T-helper 2 cell treated with Interferon-gamma antibody and Interleukin-4, amounts not matched to agents 100 ng/mL and 5 ng/mL, for 36 hours (primary cell): ENCODE data around the gene EEFSEC. TPM values are rescaled to one million over a fixed set of nuclear protein-coding genes. Genes with fewer than 3 reads are reported as not detected.

Experiments
- intact Hi-C: fragments of 100-400 bp; cut with micrococcal nuclease; formaldehyde crosslinking; loops from one replicate; pipeline ENCODE4 v1.15.1; 2023
- total RNA-seq: library from RNA; stranded (reverse); gene quantifications from 2 replicates; pipeline ENCODE4 v1.2.3, GENCODE V29; 2022

The EEFSEC gene
- total RNA-seq, 1 donor from 2014 or later = 18.2 TPM

DNA sequence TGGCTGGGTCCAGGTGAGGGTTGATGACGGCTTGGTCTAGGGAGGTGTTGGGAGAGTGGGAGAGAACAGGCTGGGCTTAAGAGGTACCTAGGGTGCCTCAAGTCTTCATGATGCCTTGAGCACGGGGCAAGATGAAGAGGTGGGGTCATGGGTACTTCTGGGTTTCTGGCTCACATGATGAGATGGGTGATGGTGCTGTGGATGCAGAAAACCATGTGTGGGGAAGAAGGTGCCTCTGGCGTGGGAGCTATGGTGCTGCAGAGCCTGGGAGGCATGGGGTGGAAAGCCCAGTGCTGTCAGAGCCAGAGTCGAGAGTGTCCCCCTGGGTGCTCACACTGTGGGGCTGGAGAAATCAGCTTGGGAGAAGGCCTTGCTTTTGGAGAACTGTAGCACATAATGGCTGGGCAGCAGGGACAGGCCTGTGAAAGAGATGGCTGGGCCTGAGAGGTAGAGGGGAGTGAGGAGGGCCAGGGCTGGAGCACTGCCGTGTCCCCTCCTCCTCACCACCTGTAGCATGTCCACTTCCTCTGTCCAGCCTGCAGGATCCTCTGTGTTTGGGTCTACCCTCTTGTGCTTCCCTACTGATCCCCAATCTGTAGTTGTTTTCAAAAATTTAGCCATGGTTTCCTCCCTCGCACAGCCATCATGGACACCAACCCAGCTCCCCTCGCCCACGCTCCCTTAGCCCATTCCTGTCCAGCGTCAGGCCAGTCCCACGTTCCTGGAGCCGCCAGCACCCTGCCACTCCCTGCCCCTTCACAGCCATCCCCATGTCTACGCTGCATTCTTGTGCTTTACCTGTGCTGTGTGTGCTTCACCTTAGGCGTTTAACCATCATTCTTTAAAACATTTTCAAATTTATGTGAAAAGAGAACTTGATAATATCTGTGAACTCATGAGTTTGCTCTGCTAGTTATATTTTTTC lies 132.0 kb downstream of the EEFSEC start:
- intact Hi-C loops = no loop called here

GRCh38 chr3:128285967-128286321 lies 132.7 kb downstream of the EEFSEC start:
- intact Hi-C loops = no loop called here

GRCh38 chr3:128286691-128287090 lies 133.4 kb downstream of the EEFSEC start:
- intact Hi-C loops = no loop called here

- intact Hi-C loops = no loop called here
Observed at GRCh38 chr3:128287216-128287615, 133.9 kb downstream of the EEFSEC start.

GRCh38 chr3:128289534-128289933 lies 136.3 kb downstream of the EEFSEC start:
- intact Hi-C loops = no loop called here

GRCh38 chr3:128290484-128290883 lies 137.2 kb downstream of the EEFSEC start:
- intact Hi-C loops = no loop called here

DNA sequence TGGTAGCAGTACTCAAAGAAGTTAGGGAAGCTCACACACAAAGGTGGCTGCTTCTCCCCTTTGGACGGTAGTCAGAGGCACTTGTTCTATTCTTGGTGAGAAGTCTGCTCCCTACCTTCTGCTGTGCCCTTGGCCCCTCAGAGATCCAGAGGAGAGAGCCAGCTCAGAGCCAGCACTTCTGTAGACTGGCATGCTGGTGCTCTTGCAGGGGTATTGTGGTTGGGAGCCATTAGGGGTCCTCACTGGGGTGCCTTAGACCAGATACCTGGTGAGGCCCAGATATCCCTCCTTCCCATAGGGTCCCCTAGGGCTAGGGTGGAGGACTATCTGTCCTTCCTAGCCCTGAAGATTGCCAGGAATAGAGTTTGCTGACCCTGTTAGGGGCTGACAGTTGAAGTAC lies 140.6 kb downstream of the EEFSEC start:
- intact Hi-C loops = no loop called here

DNA sequence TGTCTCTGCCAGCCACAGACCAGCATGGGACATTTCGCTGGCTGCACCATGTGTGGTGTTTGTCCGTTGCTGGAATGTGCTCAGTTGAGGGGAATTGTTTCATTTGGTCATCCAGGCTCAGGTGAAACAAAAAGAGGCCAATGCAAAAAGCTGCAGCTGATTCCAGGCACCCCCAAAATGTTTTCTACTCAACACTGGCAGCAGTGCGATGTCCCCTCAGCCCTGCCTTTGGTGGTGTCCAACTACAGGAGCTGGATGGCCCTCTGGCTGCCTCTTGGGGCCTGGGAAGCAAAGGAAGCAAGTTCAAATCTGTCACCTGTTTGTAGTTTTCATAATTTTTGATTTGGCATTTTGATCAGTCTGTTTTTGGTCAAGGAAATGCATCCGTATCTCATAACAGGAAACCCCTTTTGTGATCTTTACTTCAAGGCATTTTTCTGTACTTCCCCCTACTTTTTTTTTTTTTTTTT lies 141.8 kb downstream of the EEFSEC start:
- intact Hi-C loops = no loop called here

DNA sequence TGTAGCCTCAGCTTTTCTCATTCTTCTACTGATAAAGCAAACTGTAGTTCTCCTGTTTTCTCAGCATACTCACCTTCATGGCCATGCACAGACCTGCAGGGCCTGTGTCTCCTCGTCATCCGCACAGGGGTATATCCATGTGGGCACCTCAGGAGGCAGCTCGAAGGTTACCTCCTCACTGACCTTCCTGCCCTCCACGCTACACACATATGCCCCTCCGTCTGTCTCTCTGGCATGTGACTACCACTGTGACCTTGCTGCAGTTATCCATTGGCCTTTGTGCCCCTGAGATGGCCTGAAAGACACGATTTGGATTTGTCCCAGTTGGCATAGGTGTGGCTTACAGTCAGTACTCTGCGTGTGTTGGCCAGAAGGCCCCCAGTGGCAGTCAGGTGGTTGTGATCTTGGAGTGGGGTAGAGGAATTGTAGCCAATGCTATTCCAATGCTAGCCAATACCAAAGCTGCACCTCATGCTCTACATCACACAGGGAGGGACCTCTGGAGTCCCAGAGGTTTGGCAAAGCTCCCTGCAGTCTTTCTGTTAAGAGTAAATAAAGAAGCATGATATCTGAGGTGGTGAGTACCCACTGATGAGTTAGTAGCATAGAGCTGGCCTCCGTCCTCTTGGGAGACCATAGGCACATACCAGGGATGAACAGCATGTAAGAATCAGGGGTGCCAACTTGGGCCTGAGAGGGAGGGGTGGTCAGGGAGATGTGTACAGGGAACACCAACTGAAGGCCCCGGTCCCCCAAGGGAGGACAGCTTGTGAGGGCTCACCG lies 143.4 kb downstream of the EEFSEC start:
- intact Hi-C loops = no loop called here

- intact Hi-C loops = no loop called here
Observed at GRCh38 chr3:128297401-128298138, 144.3 kb downstream of the EEFSEC start.

DNA sequence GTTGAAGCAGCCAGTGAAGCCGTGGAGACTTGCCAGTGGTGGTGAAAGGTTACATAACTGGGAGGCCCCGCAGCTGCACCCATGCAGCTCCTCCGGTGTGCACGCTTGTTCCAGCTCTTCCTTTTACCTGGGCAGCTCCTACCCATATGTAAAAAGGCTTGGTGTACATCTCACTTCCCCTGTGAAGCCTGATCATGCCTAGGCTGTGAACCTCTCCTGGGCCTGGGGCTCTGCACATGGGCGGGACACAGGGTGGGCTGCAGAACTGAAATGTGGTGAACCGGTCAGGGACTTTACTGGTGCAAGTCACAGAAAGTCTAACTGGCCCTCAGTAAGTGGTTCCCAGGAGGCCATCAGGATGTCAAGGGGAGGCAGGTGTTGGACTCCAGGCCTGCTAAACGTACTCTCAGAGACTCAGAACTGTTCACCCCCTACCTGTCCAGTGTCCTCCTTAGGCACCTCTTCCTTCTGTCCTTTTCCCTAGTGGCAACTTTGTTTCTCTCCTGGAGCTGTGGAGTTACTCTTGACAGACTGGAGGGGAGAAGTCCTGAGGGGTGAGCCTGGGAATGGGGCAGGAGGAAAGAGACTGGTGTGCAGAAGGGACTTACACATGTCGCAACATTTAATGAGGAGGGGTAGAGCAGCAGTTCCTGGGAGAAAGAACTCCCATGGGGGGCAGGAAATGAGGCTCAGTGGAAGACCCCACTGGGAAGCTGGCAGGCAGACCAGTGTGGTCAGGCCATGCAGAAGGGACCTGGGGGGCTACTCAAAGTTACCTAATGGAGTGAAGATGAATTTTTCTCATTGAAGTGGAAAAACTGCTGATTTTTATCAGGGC lies 148.1 kb downstream of the EEFSEC start:
- intact Hi-C loops = no loop called here

DNA sequence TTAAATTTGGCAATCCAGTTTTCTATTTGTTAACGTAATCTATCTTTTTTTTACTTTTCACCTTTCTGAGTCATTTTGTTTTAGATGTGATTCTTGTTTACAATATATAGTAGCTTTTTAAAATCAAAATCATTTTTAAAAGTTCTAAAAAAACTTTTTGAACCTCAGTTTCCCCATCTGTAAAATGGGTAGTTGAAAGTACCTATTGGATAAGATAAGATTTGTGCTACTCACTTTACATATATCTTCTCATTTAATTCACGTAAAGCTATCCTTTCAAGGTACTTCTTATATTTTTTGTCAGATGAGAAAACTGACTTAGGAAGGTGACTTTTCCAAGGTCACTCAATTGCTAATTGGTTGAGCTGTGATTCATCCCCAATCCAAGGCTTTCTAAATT lies 153.2 kb downstream of the EEFSEC start:
- intact Hi-C loops = no loop called here

DNA sequence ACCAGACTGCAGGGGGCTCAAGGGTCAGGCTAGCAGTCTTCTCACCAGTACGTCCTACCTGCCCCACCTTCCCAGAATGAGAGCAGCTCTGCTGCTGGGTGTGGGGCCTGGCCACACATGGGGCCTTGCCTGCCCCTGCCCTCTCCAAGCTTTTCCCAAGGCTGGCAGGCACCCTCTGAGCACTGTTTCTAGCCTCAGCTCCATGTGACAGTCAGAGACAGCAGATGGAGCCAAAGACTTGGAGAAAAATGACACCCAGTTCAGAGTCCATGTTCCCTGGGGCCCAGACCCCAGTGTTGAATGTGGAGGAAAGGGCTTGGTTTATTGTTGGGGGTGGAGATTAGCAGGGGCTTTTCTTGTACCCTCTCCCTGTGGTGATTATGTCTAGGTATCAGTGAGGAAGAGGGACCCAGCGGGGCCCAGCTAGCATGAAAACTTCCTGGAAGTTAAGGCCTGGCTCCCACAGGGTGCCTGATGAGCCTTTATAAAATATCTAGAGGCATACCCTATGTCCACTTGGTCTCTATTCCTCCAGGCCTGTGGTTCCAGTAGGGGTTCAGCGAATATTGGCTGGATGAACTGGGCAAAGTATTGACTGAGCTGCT lies 153.8 kb downstream of the EEFSEC start:
- intact Hi-C loops = no loop called here

DNA sequence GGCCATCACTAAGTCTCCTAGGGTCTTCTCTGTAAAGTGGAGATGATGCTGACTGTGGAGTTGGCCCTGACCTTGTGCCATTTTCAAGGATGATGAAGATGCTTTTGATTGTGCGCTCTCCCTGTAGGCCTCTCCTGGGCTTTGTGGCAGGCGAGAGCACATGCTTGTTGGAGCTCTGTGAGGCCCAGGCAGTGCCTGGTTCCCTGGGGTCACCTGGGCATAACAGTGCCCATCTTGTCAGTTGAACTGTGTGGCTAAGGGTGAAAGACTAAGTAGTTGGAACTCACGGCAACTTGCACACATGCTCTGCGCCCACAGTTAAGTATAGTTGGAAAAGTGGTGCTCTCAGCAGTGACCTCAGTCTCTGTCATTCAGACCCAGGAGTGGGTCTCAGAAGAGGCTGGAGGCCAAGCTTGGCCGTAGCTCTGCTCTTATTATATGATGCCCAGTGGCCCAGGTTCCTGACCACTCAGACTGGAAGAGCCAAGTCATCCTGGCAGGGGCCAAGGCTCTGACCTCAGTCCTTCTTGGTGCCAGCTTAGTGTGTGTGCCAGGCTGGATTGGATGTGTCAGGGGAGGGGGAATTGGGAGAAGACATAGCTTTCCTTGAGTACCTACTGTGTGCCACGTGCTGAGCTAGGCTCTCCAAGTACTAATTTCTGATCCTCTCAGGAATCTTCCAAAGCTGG lies 154.6 kb downstream of the EEFSEC start:
- intact Hi-C loops = no loop called here

DNA sequence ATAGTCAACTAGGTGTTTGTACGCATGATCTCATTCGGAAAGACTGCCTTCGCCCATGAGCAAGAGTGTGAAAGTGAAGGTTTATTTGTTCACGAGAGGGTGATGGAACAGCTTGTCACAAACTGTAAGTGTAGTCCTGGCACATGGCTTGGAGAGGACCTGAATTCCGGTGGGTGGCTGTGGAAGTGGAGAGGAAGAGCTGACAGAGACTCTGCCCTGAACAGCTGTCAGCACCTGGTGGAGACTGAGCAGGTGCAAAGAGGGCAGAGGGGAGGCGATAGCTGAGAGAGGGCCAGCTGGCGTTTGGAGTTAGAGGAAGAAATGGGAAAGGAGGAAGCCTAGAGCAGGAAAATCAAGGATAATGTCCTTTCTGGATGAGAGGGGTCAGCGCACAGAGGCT lies 155.7 kb downstream of the EEFSEC start:
- intact Hi-C loops = no loop called here

DNA sequence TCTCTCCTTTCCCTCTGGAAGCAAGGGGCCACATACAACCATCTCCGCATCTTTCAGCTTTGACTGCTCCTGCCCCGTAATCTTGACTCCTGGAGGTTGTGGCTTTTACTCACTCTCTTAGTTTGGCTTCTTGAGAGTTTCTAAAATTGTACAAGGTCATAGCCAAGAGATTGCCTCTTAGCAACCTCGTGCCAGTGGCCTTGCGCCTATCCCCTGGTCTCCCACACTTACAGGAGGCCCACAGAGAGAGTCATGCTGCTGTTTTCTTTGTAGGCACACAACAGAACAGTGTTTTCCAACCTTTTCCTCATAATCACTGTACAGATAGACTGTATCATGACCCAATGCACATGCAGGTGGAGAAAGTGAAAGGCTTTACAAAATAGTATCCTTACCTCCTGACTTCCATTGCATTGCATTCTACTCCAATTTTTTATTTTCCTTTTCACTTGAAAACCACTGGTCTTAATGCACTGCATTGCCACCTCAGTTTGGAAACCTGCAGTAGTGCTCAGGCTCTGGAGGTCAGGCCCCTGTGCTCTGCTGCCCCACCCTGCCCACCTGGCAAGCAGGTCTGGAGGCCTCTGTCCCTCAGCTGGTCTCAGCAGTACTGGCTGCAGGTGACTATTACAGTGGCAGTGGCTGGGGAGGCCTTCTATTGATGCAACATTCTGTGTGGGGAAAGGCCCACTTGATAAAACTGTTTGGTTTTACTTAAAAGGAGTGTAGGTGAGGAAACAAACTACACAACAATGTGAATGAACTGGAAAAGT lies 157.2 kb downstream of the EEFSEC start:
- intact Hi-C loops = no loop called here

DNA sequence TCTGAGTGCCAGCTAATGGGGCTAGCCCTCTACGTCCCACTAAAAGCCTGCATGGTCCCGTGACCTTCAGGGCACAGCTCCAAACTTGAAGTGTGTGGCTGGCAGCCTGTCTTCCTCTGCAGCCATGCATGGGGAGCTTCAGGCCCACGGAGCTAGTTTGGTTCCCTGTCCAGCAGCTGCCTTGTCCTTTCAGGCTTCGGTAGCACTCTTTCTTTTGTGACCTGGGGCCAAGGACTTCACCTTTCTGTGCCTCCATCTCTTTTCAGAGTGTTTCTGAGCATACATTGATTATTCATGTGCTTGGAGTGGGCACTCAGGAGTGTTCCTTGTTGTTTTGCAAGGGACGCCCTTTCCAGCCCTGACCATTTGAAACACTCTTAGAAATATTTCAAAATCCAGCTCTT lies 158.2 kb downstream of the EEFSEC start:
- intact Hi-C loops = no loop called here

GRCh38 chr3:128312271-128312670 lies 159.0 kb downstream of the EEFSEC start:
- intact Hi-C loops = no loop called here
